HL-60 (cell line): ENCODE data around the gene SLC6A7.

Source experiments
- CTCF ChIP-seq: IDR thresholded peaks from one replicate; pipeline ENCODE4 v1.5.1; 2011; ENCODE audit warnings: low read length, control low read depth, inconsistent platforms; ENCODE audit not compliant: insufficient read depth
- REST ChIP-seq: IDR thresholded peaks from 2 replicates; pipeline ENCODE4 v1.6.1; 2012; ENCODE audit warnings: low read depth; ENCODE audit not compliant: insufficient replicate concordance

GRCh38 chr5:150213530-150213929 lies 23.7 kb downstream of the SLC6A7 start:
- TF ChIP-seq CTCF (no peak), REST (no peak)
